ENCODE measurements around the gene MAPKBP1.

DNA sequence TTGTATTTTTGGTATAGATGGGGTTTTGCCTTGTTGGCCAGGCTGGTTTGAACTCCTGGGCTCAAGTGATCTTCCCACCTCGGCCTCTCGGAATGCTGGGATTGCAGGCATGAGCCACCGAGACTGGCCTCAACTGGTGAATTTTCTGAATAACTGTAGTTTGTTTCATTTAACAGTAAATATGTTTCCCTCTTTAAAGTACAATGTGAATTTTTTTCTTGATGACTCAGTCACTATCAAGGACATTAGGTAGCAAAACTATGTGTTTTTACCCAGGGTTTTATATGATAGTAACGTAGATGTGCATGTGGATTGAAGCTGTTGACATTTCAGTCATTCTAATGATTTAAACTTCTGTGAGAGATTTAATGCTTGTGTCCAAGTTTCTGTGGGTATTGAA is 40.2 kb upstream of the MAPKBP1 start:
- TF ChIP-seq, protein P1, sequence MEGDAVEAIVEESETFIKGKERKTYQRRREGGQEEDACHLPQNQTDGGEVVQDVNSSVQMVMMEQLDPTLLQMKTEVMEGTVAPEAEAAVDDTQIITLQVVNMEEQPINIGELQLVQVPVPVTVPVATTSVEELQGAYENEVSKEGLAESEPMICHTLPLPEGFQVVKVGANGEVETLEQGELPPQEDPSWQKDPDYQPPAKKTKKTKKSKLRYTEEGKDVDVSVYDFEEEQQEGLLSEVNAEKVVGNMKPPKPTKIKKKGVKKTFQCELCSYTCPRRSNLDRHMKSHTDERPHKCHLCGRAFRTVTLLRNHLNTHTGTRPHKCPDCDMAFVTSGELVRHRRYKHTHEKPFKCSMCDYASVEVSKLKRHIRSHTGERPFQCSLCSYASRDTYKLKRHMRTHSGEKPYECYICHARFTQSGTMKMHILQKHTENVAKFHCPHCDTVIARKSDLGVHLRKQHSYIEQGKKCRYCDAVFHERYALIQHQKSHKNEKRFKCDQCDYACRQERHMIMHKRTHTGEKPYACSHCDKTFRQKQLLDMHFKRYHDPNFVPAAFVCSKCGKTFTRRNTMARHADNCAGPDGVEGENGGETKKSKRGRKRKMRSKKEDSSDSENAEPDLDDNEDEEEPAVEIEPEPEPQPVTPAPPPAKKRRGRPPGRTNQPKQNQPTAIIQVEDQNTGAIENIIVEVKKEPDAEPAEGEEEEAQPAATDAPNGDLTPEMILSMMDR (conservative IDR thresholded peaks at IDR 0.05; ENCODE audit: low read depth, low read length): no peak
- TF ChIP-seq MXI1 (IDR thresholded peaks at IDR 0.05; ENCODE audit: borderline replicate concordance, low read depth, low read length) (no peak), POLR2A (IDR thresholded peaks at IDR 0.05; ENCODE audit: low read depth, low read length) (no peak), MAZ (IDR thresholded peaks at IDR 0.05; ENCODE audit: borderline replicate concordance, low read depth, low read length) (no peak)
